ENCODE results near the gene CFAP100. TPM values are rescaled to one million over a fixed set of nuclear protein-coding genes. Genes with fewer than 3 reads are reported as not detected.

Gene CFAP100
- polyA plus RNA-seq, 3 donors = not detected

DNA sequence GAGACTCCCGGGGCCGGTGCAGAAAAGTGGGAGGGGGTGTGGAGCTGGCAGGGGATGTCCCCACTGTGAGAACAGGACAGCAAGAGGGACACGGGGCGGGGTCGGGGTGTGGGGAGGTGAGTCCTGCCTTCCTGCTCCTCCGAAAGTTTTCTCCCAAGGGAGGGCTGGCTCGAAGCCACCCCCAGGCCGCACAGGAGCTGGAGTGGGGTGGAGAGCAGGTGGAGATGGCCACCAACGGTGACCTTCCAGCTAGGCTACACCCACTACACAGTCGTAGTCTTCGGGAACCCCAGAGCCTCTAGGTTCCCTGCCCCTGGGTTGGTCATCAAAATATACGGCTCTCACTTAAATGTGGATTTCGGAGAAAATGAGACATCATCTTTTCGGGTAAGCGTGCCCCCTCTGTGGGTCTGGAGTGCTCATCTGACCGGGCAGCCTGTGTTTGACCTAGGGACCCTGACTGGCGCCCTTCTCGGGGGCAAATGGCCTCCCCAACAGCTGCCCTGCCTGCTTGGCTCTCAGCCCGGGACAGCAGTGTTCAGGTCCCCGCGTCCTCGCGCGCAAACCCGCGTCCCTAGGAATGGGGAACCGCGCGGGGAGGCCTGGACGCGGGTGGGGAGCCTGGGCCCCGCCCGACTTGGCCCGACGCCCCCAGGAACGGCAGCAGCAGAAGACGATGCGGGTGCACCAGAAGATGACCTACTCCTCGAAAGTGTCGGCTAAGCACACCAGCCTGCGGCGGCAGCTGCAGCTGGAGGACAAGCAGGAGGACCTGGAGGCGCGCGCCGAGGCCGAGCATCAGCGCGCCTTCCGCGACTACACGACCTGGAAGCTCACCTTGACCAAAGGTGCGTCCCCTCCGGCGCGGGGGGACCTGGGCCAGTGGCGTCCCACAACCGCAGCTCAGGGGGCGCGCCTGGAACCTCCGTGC, 21.2 kb downstream of the CFAP100 start:
- H3K27ac ChIP-seq (ENCODE audit: low read depth in 1 of 2, low read length in 2 of 2) = no peak overlapping the region
- H4K20me1 ChIP-seq (ENCODE audit: insufficient read depth, low read length) = no peaks in the 10 kb centered on the region
- H3K4me1 ChIP-seq (ENCODE audit: control insufficient read depth in 1 of 2, insufficient read depth in 2 of 2, low read length in 2 of 2) = no peaks in the 10 kb centered on the region
- 48% methylated on average over 56 of the region's 61 CpGs for WGBS (ENCODE audit: insufficient coverage)
- H3K27me3 ChIP-seq (ENCODE audit: control insufficient read depth in 2 of 2, insufficient read depth in 2 of 2, low read length in 2 of 2) = peaks cover 0 to 7% of the 10 kb centered on the region in 2 donors
- no peak overlapping the region for H3K9ac ChIP-seq (ENCODE audit: insufficient read depth, low read length, poor library complexity, severe bottlenecking)
- no peaks in the 10 kb centered on the region for H3K36me3 ChIP-seq (replicated peaks in 1 of 2; ENCODE audit: control insufficient read depth in 1 of 2, insufficient read depth in 2 of 2, low read length in 2 of 2)
- H3K79me2 ChIP-seq (ENCODE audit: insufficient read depth, low read length) = no peaks in the 10 kb centered on the region
- Mint-ChIP-seq H3K27me3 (ENCODE audit: low read depth in 3 of 3) (peaks cover 16 to 51% (median 27%) of the 10 kb centered on the region in 3 donors), H3K27ac (peak overlapping the region in 1 of 7 donors; percentile 34), H3K4me3 (peak overlapping the region in 1 of 2 donors; percentile 21), H3K36me3 (no peaks in the 10 kb centered on the region), H3K4me1 (no peaks in the 10 kb centered on the region), H3K9me3 (peaks cover 0 to 1% (median 0%) of the 10 kb centered on the region in 7 donors)
- TF ChIP-seq, protein P1, sequence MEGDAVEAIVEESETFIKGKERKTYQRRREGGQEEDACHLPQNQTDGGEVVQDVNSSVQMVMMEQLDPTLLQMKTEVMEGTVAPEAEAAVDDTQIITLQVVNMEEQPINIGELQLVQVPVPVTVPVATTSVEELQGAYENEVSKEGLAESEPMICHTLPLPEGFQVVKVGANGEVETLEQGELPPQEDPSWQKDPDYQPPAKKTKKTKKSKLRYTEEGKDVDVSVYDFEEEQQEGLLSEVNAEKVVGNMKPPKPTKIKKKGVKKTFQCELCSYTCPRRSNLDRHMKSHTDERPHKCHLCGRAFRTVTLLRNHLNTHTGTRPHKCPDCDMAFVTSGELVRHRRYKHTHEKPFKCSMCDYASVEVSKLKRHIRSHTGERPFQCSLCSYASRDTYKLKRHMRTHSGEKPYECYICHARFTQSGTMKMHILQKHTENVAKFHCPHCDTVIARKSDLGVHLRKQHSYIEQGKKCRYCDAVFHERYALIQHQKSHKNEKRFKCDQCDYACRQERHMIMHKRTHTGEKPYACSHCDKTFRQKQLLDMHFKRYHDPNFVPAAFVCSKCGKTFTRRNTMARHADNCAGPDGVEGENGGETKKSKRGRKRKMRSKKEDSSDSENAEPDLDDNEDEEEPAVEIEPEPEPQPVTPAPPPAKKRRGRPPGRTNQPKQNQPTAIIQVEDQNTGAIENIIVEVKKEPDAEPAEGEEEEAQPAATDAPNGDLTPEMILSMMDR (IDR thresholded peaks at IDR 0.05) = no peak
- no peak overlapping the region for H2AFZ ChIP-seq (ENCODE audit: insufficient read depth, low read depth, low read length, poor library complexity, severe bottlenecking)
- no peaks in the 10 kb centered on the region for H3K9me3 ChIP-seq (replicated peaks in 1 of 2; ENCODE audit: control insufficient read depth in 1 of 2, insufficient read depth in 1 of 2, low read length in 2 of 2)
- intact Hi-C loops (cut with micrococcal nuclease) = no loop called here
- no peak for DNase-seq
- no peak overlapping the region for H3K4me2 ChIP-seq (replicated peaks; ENCODE audit: extremely low read depth, low read length, poor library complexity, severe bottlenecking)
- no peak overlapping the region for H3K4me3 ChIP-seq (replicated peaks in 1 of 3; ENCODE audit: low read depth in 2 of 3, low read length in 3 of 3)

GRCh38 chr3:126416943-126417342, 22.2 kb downstream of the CFAP100 start:
- Histone ChIP-seq H3K4me3 (replicated peaks in 1 of 3; ENCODE audit: low read depth in 2 of 3, low read length in 3 of 3) (no peak overlapping the region), H3K27me3 (ENCODE audit: control insufficient read depth in 2 of 2, insufficient read depth in 2 of 2, low read length in 2 of 2) (peaks cover 0 to 5% of the 10 kb centered on the region in 2 donors), H3K4me2 (replicated peaks; ENCODE audit: extremely low read depth, low read length, poor library complexity, severe bottlenecking) (no peak overlapping the region), H3K36me3 (replicated peaks in 1 of 2; ENCODE audit: control insufficient read depth in 1 of 2, insufficient read depth in 2 of 2, low read length in 2 of 2) (no peaks in the 10 kb centered on the region), H3K79me2 (ENCODE audit: insufficient read depth, low read length) (no peaks in the 10 kb centered on the region), H4K20me1 (ENCODE audit: insufficient read depth, low read length) (no peaks in the 10 kb centered on the region), H3K27ac (ENCODE audit: low read depth in 1 of 2, low read length in 2 of 2) (no peak overlapping the region), H3K4me1 (ENCODE audit: control insufficient read depth in 1 of 2, insufficient read depth in 2 of 2, low read length in 2 of 2) (no peaks in the 10 kb centered on the region), H2AFZ (ENCODE audit: insufficient read depth, low read depth, low read length, poor library complexity, severe bottlenecking) (no peak overlapping the region), H3K9ac (ENCODE audit: insufficient read depth, low read length, poor library complexity, severe bottlenecking) (no peak overlapping the region), H3K9me3 (replicated peaks in 1 of 2; ENCODE audit: control insufficient read depth in 1 of 2, insufficient read depth in 1 of 2, low read length in 2 of 2) (no peaks in the 10 kb centered on the region)
- H3K27me3 Mint-ChIP-seq (ENCODE audit: low read depth in 3 of 3) = peaks cover 15 to 47% (median 19%) of the 10 kb centered on the region in 3 donors
- H3K36me3 Mint-ChIP-seq = no peaks in the 10 kb centered on the region
- no peak for DNase-seq
- H3K27ac Mint-ChIP-seq = no peak overlapping the region
- peaks cover 0 to 3% (median 0%) of the 10 kb centered on the region in 7 donors for H3K9me3 Mint-ChIP-seq
- TF ChIP-seq, protein P1 (IDR thresholded peaks at IDR 0.05) = no peak
- 93% methylated on average over 3 of the region's 7 CpGs for WGBS (ENCODE audit: insufficient coverage)
- peak overlapping the region in 1 of 2 donors; percentile 48 for H3K4me3 Mint-ChIP-seq
- H3K4me1 Mint-ChIP-seq = no peaks in the 10 kb centered on the region
- intact Hi-C loops (cut with micrococcal nuclease) = no loop called here

Data from CD14-positive monocyte (primary cell).